Mammary epithelial cell (primary cell): ENCODE measurements around the gene PLEKHA8.

ENCODE experiments used
- EZH2 ChIP-seq: IDR thresholded peaks from 2 replicates; pipeline ENCODE4 v1.6.1; 2012; ENCODE audit warnings: low read length, inconsistent platforms, borderline replicate concordance
- TF ChIP-seq, protein P1 (sequence below), 2 donors: IDR thresholded peaks in 1 of 2; conservative IDR thresholded peaks in 1 of 2; 2 replicates each; pipeline ENCODE4 v1.5.1; 2011 to 2012; ENCODE audit warnings: inconsistent platforms in 2 of 2, low read length in 2 of 2, mild to moderate bottlenecking in 2 of 2, control low read depth in 1 of 2, low read depth in 1 of 2; ENCODE audit not compliant: insufficient read depth in 1 of 2; ENCODE audit errors: extremely low read depth in 1 of 2

DNA sequence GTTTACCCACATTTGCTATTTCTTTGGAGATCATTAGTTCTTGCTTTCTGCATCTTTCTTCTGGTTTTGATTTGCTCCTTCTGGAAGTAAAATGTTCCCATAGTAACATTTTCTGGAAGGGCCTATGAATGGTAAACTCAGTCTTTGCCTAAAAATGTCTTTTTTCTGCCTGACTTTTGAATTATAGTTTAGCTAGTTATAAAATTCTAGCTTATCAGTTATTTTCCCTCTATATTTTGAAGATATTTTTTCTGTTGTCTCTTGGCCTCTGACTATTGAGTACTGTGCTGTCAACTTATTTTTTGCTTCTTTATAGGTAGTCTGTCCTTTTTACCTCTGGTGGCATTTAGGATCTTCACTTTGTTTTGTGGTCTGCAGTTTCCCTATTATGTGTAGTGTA lies 84.9 kb downstream of the PLEKHA8 start:
- TF ChIP-seq, protein P1, sequence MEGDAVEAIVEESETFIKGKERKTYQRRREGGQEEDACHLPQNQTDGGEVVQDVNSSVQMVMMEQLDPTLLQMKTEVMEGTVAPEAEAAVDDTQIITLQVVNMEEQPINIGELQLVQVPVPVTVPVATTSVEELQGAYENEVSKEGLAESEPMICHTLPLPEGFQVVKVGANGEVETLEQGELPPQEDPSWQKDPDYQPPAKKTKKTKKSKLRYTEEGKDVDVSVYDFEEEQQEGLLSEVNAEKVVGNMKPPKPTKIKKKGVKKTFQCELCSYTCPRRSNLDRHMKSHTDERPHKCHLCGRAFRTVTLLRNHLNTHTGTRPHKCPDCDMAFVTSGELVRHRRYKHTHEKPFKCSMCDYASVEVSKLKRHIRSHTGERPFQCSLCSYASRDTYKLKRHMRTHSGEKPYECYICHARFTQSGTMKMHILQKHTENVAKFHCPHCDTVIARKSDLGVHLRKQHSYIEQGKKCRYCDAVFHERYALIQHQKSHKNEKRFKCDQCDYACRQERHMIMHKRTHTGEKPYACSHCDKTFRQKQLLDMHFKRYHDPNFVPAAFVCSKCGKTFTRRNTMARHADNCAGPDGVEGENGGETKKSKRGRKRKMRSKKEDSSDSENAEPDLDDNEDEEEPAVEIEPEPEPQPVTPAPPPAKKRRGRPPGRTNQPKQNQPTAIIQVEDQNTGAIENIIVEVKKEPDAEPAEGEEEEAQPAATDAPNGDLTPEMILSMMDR (conservative IDR thresholded peaks at IDR 0.05 in 1 of 2, IDR thresholded peaks at IDR 0.05 in 1 of 2; ENCODE audit: extremely low read depth in 1 of 2, insufficient read depth in 1 of 2, low read depth in 1 of 2, low read length in 2 of 2) = no peak
- no peak for TF ChIP-seq EZH2
